ENCODE data around the gene CAVIN2. TPM values are rescaled to one million over a fixed set of nuclear protein-coding genes. Genes with fewer than 3 reads are reported as not detected.

The CAVIN2 gene
- total and polyA plus RNA-seq, 11 donors, result 35.2 to 149 (median 93.0) TPM

- H3K9me3 ChIP-seq, result no peaks in the 10 kb centered on the region
- intact Hi-C loops (cut with DNase I), result no loop called here
- ATAC-seq (no peak), DNase-seq (no peak)
- WGBS, 4 donors, result 96 to 98% (median 97%) methylated on average over 2 of the region's 2 CpGs
- H3K4me1 ChIP-seq, result no peaks in the 10 kb centered on the region
- H3K36me3 ChIP-seq, result no peaks in the 10 kb centered on the region
- TF ChIP-seq CTCF (IDR thresholded peaks at IDR 0.05), result no peak
- TF ChIP-seq POLR2A (IDR thresholded peaks at IDR 0.05), result no peak
- H3K4me3 ChIP-seq, result no peak overlapping the region
- no peaks in the 10 kb centered on the region for H3K27me3 ChIP-seq
- H3K27ac ChIP-seq, result no peak overlapping the region
These were observed 47.4 kb downstream of the CAVIN2 start for GRCh38 chr2:191799526-191799925.

- Histone ChIP-seq H3K27me3 (peaks cover 0 to 5% (median 0%) of the 10 kb centered on the region in 9 donors), H3K4me1 (no peaks in the 10 kb centered on the region), H3K4me3 (no peak overlapping the region), H3K36me3 (no peaks in the 10 kb centered on the region), H3K9me3 (peaks cover 0 to 5% (median 0%) of the 10 kb centered on the region in 12 donors), H3K27ac (no peak overlapping the region)
- ATAC-seq (no peak), DNase-seq (no peak)
- no peak for TF ChIP-seq CTCF (IDR thresholded peaks at IDR 0.05)
- TF ChIP-seq POLR2A (IDR thresholded peaks at IDR 0.05), result no peak
- intact Hi-C loops (cut with DNase I), result no loop called here
- 71 to 76% (median 75%) methylated on average over 2 of the region's 2 CpGs for WGBS, 4 donors
These were observed 48.7 kb downstream of the CAVIN2 start for GRCh38 chr2:191797942-191798876.

- Histone ChIP-seq H3K36me3 (no peaks in the 10 kb centered on the region), H3K27me3 (peaks cover 0 to 5% (median 0%) of the 10 kb centered on the region in 9 donors), H3K4me1 (no peaks in the 10 kb centered on the region), H3K27ac (no peak overlapping the region), H3K9me3 (peaks cover 0 to 9% (median 0%) of the 10 kb centered on the region in 12 donors), H3K4me3 (no peak overlapping the region)
- TF ChIP-seq CTCF (IDR thresholded peaks at IDR 0.05) (no peak), POLR2A (IDR thresholded peaks at IDR 0.05) (no peak)
- no peak for ATAC-seq
- no peak for DNase-seq
- 67 to 85% (median 76%) methylated on average over 4 of the region's 4 CpGs for WGBS, 4 donors
- intact Hi-C loops (cut with DNase I), result no loop called here
These were observed 49.4 kb downstream of the CAVIN2 start for GRCh38 chr2:191797500-191797899.

GRCh38 chr2:191795715-191796114, 51.2 kb downstream of the CAVIN2 start:
- H3K9me3 ChIP-seq, result peaks cover 0 to 9% (median 0%) of the 10 kb centered on the region in 12 donors
- 75 to 84% (median 82%) methylated on average over 2 of the region's 2 CpGs for WGBS, 4 donors
- H3K4me1 ChIP-seq, result no peaks in the 10 kb centered on the region
- H3K27ac ChIP-seq, result no peak overlapping the region
- no peak for DNase-seq
- TF ChIP-seq CTCF (IDR thresholded peaks at IDR 0.05) (no peak), POLR2A (IDR thresholded peaks at IDR 0.05) (no peak)
- no peak for ATAC-seq
- H3K27me3 ChIP-seq, result peaks cover 0 to 6% (median 0%) of the 10 kb centered on the region in 9 donors
- H3K4me3 ChIP-seq, result no peak overlapping the region
- intact Hi-C loops (cut with DNase I), result no loop called here
- no peaks in the 10 kb centered on the region for H3K36me3 ChIP-seq

Measured in heart left ventricle (tissue), 16 donors.